HEK293 (cell line): Measurements from ENCODE around the gene TAS1R1.

Source experiments
- BCL11B ChIP-seq: fragments of 450-650 bp; formaldehyde crosslinking; IDR thresholded peaks from 2 replicates; pipeline ENCODE4 v1.5.1; 2016; ENCODE audit warnings: low read depth, missing biosample characterization, missing genetic modification characterization
- GFI1B ChIP-seq: fragments of 450-650 bp; formaldehyde crosslinking; IDR thresholded peaks from 2 replicates; pipeline ENCODE4 v1.5.1; 2016; ENCODE audit warnings: missing biosample characterization, missing genetic modification characterization
- KLF1 ChIP-seq: fragments of 450-650 bp; formaldehyde crosslinking; IDR thresholded peaks from 2 replicates; pipeline ENCODE4 v1.5.1; 2016; ENCODE audit warnings: missing biosample characterization, missing genetic modification characterization
- KLF10 ChIP-seq: fragments of 450-650 bp; IDR thresholded peaks from 2 replicates; pipeline ENCODE4 v1.5.1; 2018; ENCODE audit warnings: missing biosample characterization, mild to moderate bottlenecking, missing genetic modification characterization
- OSR2 ChIP-seq: fragments of 450-650 bp; formaldehyde crosslinking; IDR thresholded peaks from 2 replicates; pipeline ENCODE4 v1.5.1; 2016; ENCODE audit warnings: missing biosample characterization, missing genetic modification characterization
- PRDM1 ChIP-seq: fragments of 450-650 bp; formaldehyde crosslinking; IDR thresholded peaks from 2 replicates; pipeline ENCODE4; 2016; ENCODE audit warnings: missing biosample characterization, missing genetic modification characterization
- SETDB1 ChIP-seq: IDR thresholded peaks from one replicate; pipeline ENCODE4 v1.6.1; 2017; ENCODE audit warnings: mild to moderate bottlenecking, low read length, moderate library complexity, mixed read lengths; ENCODE audit not compliant: insufficient read length
- TCF7L2 ChIP-seq: IDR thresholded peaks from 2 replicates; pipeline ENCODE4 v1.6.1; 2011; ENCODE audit warnings: low read depth, mild to moderate bottlenecking, inconsistent platforms, low read length, moderate library complexity, borderline replicate concordance
- YY1 ChIP-seq: fragments of 450-650 bp; formaldehyde crosslinking; IDR thresholded peaks from 2 replicates; pipeline ENCODE4 v1.5.1; 2018; ENCODE audit warnings: missing biosample characterization, missing genetic modification characterization
- ZBTB1 ChIP-seq: fragments of 450-650 bp; formaldehyde crosslinking; IDR thresholded peaks from 2 replicates; pipeline ENCODE4 v1.5.1; 2016; ENCODE audit warnings: missing biosample characterization, missing genetic modification characterization
- ZBTB48 ChIP-seq: fragments of 450-650 bp; formaldehyde crosslinking; IDR thresholded peaks from 2 replicates; pipeline ENCODE4 v1.5.1; 2016; ENCODE audit warnings: missing biosample characterization, missing genetic modification characterization
- ZBTB6 ChIP-seq: fragments of 450-650 bp; formaldehyde crosslinking; IDR thresholded peaks from 2 replicates; pipeline ENCODE4 v1.5.1; 2017; ENCODE audit warnings: missing biosample characterization, missing genetic modification characterization
- ZBTB8A ChIP-seq: fragments of 450-650 bp; formaldehyde crosslinking; IDR thresholded peaks from 2 replicates; pipeline ENCODE4 v1.5.1; 2016; ENCODE audit warnings: missing biosample characterization, missing genetic modification characterization
- ZEB2 ChIP-seq: fragments of 450-650 bp; formaldehyde crosslinking; IDR thresholded peaks from 2 replicates; pipeline ENCODE4 v1.5.1; 2016; ENCODE audit warnings: missing biosample characterization, missing genetic modification characterization
- ZFHX2 ChIP-seq: fragments of 450-650 bp; formaldehyde crosslinking; conservative IDR thresholded peaks from 2 replicates; pipeline ENCODE4 v1.5.1; 2016; ENCODE audit warnings: missing biosample characterization, missing genetic modification characterization
- ZFP69B ChIP-seq: fragments of 450-650 bp; formaldehyde crosslinking; IDR thresholded peaks from 2 replicates; pipeline ENCODE4 v1.5.1; 2016; ENCODE audit warnings: missing biosample characterization, missing genetic modification characterization
- ZNF155 ChIP-seq: fragments of 450-650 bp; formaldehyde crosslinking; IDR thresholded peaks from 2 replicates; pipeline ENCODE4 v1.5.1; 2016; ENCODE audit warnings: missing biosample characterization, missing genetic modification characterization
- ZNF211 ChIP-seq: fragments of 450-650 bp; formaldehyde crosslinking; IDR thresholded peaks from 2 replicates; pipeline ENCODE4 v1.5.1; 2016; ENCODE audit warnings: low read depth, missing biosample characterization, missing genetic modification characterization
- ZNF404 ChIP-seq: fragments of 450-650 bp; formaldehyde crosslinking; IDR thresholded peaks from 2 replicates; pipeline ENCODE4 v1.5.1; 2017; ENCODE audit warnings: missing biosample characterization, missing genetic modification characterization
- ZNF416 ChIP-seq: fragments of 450-650 bp; formaldehyde crosslinking; IDR thresholded peaks from 2 replicates; pipeline ENCODE4 v1.5.1; 2016; ENCODE audit warnings: missing biosample characterization, missing genetic modification characterization
- ZNF626 ChIP-seq: fragments of 450-650 bp; sonication (Bioruptor Pico); formaldehyde crosslinking; IDR thresholded peaks from 2 replicates; pipeline ENCODE4 v1.5.1; 2018; ENCODE audit warnings: missing biosample characterization, missing genetic modification characterization, inconsistent platforms
- ZNF791 ChIP-seq: fragments of 450-650 bp; formaldehyde crosslinking; IDR thresholded peaks from 2 replicates; pipeline ENCODE4 v1.5.1; 2016; ENCODE audit warnings: missing biosample characterization, missing genetic modification characterization
- TF ChIP-seq, protein P1 (sequence below): fragments of 450-650 bp; formaldehyde crosslinking; IDR thresholded peaks from 2 replicates; pipeline ENCODE4 v1.5.1; 2016; ENCODE audit warnings: missing biosample characterization, missing genetic modification characterization
- TF ChIP-seq, protein P2 (sequence below): fragments of 450-650 bp; formaldehyde crosslinking; IDR thresholded peaks from 2 replicates; pipeline ENCODE4 v1.5.1; 2016; ENCODE audit warnings: missing biosample characterization, missing genetic modification characterization
- TF ChIP-seq, protein P3 (sequence below): fragments of 450-650 bp; formaldehyde crosslinking; IDR thresholded peaks from 2 replicates; pipeline ENCODE4 v1.5.1; 2016; ENCODE audit warnings: missing biosample characterization, missing genetic modification characterization, low read depth
- TF ChIP-seq, protein P4 (sequence below): fragments of 450-650 bp; formaldehyde crosslinking; IDR thresholded peaks from 2 replicates; pipeline ENCODE4 v1.5.1; 2016; ENCODE audit warnings: missing biosample characterization, missing genetic modification characterization
- TF ChIP-seq, protein P5 (sequence below): fragments of 450-650 bp; formaldehyde crosslinking; IDR thresholded peaks from 2 replicates; pipeline ENCODE4 v1.5.1; 2016; ENCODE audit warnings: missing biosample characterization, missing genetic modification characterization
- TF ChIP-seq, protein P6 (sequence below): fragments of 450-650 bp; formaldehyde crosslinking; optimal IDR thresholded peaks from 2 replicates; pipeline ENCODE3; 2016; ENCODE audit warnings: missing biosample characterization, mild to moderate bottlenecking, missing genetic modification characterization

Gene TAS1R1

DNA sequence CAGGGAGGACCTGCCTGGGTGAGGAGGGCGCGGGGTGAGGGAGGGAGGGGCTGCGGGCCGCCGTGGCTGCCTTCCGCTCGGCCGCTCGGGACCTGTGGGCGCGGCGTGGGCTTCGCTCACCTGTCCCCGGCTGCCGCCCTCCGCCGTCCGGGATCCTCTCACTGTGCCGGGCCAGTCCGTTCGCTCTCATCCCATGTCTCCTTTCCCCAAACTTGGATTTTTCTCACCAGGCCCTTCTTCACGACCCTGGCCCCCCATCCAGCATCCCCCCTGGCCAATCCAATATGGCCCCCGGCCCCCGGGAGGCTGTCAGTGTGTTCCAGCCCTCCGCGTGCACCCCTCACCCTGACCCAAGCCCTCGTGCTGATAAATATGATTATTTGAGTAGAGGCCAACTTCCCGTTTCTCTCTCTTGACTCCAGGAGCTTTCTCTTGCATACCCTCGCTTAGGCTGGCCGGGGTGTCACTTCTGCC is 25.0 kb downstream of the TAS1R1 start (continued):
- no peak for TF ChIP-seq ZBTB48 (tag by site-specific recombination)
- no peak for TF ChIP-seq PRDM1
- no peak; the same call in 1 of the 2 replicates for TF ChIP-seq ZEB2 (tag by site-specific recombination)
- TF ChIP-seq, protein P1, sequence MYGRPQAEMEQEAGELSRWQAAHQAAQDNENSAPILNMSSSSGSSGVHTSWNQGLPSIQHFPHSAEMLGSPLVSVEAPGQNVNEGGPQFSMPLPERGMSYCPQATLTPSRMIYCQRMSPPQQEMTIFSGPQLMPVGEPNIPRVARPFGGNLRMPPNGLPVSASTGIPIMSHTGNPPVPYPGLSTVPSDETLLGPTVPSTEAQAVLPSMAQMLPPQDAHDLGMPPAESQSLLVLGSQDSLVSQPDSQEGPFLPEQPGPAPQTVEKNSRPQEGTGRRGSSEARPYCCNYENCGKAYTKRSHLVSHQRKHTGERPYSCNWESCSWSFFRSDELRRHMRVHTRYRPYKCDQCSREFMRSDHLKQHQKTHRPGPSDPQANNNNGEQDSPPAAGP (tag by site-specific recombination) = 0 out of 2 replicates have a peak, but pooled peaks have one; percentile 24
- TF ChIP-seq, protein P2, sequence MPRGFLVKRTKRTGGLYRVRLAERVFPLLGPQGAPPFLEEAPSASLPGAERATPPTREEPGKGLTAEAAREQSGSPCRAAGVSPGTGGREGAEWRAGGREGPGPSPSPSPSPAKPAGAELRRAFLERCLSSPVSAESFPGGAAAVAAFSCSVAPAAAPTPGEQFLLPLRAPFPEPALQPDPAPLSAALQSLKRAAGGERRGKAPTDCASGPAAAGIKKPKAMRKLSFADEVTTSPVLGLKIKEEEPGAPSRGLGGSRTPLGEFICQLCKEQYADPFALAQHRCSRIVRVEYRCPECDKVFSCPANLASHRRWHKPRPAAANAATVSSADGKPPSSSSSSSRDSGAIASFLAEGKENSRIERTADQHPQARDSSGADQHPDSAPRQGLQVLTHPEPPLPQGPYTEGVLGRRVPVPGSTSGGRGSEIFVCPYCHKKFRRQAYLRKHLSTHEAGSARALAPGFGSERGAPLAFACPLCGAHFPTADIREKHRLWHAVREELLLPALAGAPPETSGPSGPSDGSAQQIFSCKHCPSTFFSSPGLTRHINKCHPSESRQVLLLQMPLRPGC (tag by site-specific recombination) = 0 out of 2 replicates have a peak, but pooled peaks have one; percentile 40
- TF ChIP-seq ZNF211 = no peak
- TF ChIP-seq, protein P3, sequence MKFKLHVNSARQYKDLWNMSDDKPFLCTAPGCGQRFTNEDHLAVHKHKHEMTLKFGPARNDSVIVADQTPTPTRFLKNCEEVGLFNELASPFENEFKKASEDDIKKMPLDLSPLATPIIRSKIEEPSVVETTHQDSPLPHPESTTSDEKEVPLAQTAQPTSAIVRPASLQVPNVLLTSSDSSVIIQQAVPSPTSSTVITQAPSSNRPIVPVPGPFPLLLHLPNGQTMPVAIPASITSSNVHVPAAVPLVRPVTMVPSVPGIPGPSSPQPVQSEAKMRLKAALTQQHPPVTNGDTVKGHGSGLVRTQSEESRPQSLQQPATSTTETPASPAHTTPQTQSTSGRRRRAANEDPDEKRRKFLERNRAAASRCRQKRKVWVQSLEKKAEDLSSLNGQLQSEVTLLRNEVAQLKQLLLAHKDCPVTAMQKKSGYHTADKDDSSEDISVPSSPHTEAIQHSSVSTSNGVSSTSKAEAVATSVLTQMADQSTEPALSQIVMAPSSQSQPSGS (tag by site-specific recombination) = no peak
- no peak for TF ChIP-seq ZNF155 (tag by site-specific recombination)
- TF ChIP-seq SETDB1 = no peak
- 0 out of 2 replicates have a peak, but pooled peaks have one; percentile 11 for TF ChIP-seq KLF10 (tag by site-specific recombination)
- TF ChIP-seq, protein P4, sequence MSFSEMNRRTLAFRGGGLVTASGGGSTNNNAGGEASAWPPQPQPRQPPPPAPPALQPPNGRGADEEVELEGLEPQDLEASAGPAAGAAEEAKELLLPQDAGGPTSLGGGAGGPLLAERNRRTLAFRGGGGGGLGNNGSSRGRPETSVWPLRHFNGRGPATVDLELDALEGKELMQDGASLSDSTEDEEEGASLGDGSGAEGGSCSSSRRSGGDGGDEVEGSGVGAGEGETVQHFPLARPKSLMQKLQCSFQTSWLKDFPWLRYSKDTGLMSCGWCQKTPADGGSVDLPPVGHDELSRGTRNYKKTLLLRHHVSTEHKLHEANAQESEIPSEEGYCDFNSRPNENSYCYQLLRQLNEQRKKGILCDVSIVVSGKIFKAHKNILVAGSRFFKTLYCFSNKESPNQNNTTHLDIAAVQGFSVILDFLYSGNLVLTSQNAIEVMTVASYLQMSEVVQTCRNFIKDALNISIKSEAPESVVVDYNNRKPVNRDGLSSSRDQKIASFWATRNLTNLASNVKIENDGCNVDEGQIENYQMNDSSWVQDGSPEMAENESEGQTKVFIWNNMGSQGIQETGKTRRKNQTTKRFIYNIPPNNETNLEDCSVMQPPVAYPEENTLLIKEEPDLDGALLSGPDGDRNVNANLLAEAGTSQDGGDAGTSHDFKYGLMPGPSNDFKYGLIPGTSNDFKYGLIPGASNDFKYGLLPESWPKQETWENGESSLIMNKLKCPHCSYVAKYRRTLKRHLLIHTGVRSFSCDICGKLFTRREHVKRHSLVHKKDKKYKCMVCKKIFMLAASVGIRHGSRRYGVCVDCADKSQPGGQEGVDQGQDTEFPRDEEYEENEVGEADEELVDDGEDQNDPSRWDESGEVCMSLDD (tag by site-specific recombination) = peak; percentile 78
- TF ChIP-seq ZBTB6 (tag by site-specific recombination) = no peak
- 0 out of 2 replicates have a peak, but pooled peaks have one; percentile 23 for TF ChIP-seq KLF1 (tag by site-specific recombination)
- no peak for TF ChIP-seq ZNF416 (tag by site-specific recombination)
- TF ChIP-seq TCF7L2 = no peak
- TF ChIP-seq, protein P5, sequence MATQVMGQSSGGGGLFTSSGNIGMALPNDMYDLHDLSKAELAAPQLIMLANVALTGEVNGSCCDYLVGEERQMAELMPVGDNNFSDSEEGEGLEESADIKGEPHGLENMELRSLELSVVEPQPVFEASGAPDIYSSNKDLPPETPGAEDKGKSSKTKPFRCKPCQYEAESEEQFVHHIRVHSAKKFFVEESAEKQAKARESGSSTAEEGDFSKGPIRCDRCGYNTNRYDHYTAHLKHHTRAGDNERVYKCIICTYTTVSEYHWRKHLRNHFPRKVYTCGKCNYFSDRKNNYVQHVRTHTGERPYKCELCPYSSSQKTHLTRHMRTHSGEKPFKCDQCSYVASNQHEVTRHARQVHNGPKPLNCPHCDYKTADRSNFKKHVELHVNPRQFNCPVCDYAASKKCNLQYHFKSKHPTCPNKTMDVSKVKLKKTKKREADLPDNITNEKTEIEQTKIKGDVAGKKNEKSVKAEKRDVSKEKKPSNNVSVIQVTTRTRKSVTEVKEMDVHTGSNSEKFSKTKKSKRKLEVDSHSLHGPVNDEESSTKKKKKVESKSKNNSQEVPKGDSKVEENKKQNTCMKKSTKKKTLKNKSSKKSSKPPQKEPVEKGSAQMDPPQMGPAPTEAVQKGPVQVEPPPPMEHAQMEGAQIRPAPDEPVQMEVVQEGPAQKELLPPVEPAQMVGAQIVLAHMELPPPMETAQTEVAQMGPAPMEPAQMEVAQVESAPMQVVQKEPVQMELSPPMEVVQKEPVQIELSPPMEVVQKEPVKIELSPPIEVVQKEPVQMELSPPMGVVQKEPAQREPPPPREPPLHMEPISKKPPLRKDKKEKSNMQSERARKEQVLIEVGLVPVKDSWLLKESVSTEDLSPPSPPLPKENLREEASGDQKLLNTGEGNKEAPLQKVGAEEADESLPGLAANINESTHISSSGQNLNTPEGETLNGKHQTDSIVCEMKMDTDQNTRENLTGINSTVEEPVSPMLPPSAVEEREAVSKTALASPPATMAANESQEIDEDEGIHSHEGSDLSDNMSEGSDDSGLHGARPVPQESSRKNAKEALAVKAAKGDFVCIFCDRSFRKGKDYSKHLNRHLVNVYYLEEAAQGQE (tag by site-specific recombination) = peak; percentile 69; the same call in 1 of the 2 replicates
- TF ChIP-seq ZNF791 (tag by site-specific recombination) = no peak
- TF ChIP-seq ZBTB8A = 0 out of 2 replicates have a peak, but pooled peaks have one; percentile 32
- no peak for TF ChIP-seq ZFP69B (tag by site-specific recombination)
- TF ChIP-seq, protein P6, sequence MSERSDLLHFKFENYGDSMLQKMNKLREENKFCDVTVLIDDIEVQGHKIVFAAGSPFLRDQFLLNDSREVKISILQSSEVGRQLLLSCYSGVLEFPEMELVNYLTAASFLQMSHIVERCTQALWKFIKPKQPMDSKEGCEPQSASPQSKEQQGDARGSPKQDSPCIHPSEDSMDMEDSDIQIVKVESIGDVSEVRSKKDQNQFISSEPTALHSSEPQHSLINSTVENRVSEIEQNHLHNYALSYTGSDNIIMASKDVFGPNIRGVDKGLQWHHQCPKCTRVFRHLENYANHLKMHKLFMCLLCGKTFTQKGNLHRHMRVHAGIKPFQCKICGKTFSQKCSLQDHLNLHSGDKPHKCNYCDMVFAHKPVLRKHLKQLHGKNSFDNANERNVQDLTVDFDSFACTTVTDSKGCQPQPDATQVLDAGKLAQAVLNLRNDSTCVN (tag by site-specific recombination) = peak; percentile 48
- TF ChIP-seq GFI1B (tag by site-specific recombination) = no peak
- 0 out of 2 replicates have a peak, but pooled peaks have one; percentile 31 for TF ChIP-seq BCL11B
- no peak for TF ChIP-seq ZBTB1 (tag by site-specific recombination)
- peak; percentile 69; the same call in 1 of the 2 replicates for TF ChIP-seq YY1 (tag by site-specific recombination)
- peak; percentile 86 for TF ChIP-seq ZFHX2 (tag by site-specific recombination)
- TF ChIP-seq OSR2 = no peak
- no peak for TF ChIP-seq ZNF626 (tag by site-specific recombination)
- no peak for TF ChIP-seq ZNF404 (tag by site-specific recombination)
